HL-60 (cell line): ENCODE results near the gene CMC1.
A peak's percentile ranks its signal among the peaks of the same experiment; 100 is the strongest.

Experiments
- DNase-seq, 2 experiments: peaks; one replicate each; pipeline ENCODE4 v3.0.0-alpha.2; 2010 to 2020; ENCODE audit warnings: low read depth in 1 of 2, low spot score in 1 of 2
- H3K27ac ChIP-seq: fragments of 250-450 bp; sonication (Bioruptor Pico); replicated peaks from 2 replicates; pipeline ENCODE4 v1.5.1; 2020; ENCODE audit warnings: mild to moderate bottlenecking, moderate library complexity
- H3K27me3 ChIP-seq: fragments of 250-450 bp; sonication (Bioruptor Pico); 2 replicates; pipeline ENCODE4 v1.5.1; 2021; ENCODE audit warnings: mild to moderate bottlenecking, moderate library complexity; ENCODE audit not compliant: insufficient read depth, poor library complexity, severe bottlenecking
- H3K4me3 ChIP-seq: replicated peaks from 2 replicates; pipeline ENCODE4 v1.5.1; 2011; ENCODE audit warnings: mild to moderate bottlenecking, control low read depth, low read length; ENCODE audit not compliant: insufficient read depth
- CTCF ChIP-seq: IDR thresholded peaks from one replicate; pipeline ENCODE4 v1.5.1; 2011; ENCODE audit warnings: low read length, control low read depth, inconsistent platforms; ENCODE audit not compliant: insufficient read depth
- GABPA ChIP-seq: IDR thresholded peaks from 2 replicates; pipeline ENCODE4 v1.6.1; 2012; ENCODE audit warnings: low read depth
- POLR2AphosphoS5 ChIP-seq: IDR thresholded peaks from 2 replicates; pipeline ENCODE4 v1.6.1; 2012; ENCODE audit warnings: low read depth
- REST ChIP-seq: IDR thresholded peaks from 2 replicates; pipeline ENCODE4 v1.6.1; 2012; ENCODE audit warnings: low read depth; ENCODE audit not compliant: insufficient replicate concordance
- SPI1 ChIP-seq: IDR thresholded peaks from 2 replicates; pipeline ENCODE4 v1.6.1; 2012; ENCODE audit warnings: low read depth, mild to moderate bottlenecking, borderline replicate concordance

The CMC1 gene

GRCh38 chr3:28322464-28322863, 81.0 kb downstream of the CMC1 start:
- Histone ChIP-seq H3K4me3 (no peak overlapping the region), H3K27ac (no peak overlapping the region), H3K27me3 (no peaks in the 10 kb centered on the region)
- no peak for DNase-seq
- no peak for TF ChIP-seq SPI1
- TF ChIP-seq CTCF, result no peak
- TF ChIP-seq GABPA, result no peak
- no peak for TF ChIP-seq REST
- no peak for TF ChIP-seq POLR2AphosphoS5

GRCh38 chr3:28326458-28326926, 85.1 kb downstream of the CMC1 start:
- TF ChIP-seq GABPA, result no peak
- TF ChIP-seq SPI1, result no peak
- no peak for TF ChIP-seq CTCF
- TF ChIP-seq POLR2AphosphoS5, result no peak
- no peak for TF ChIP-seq REST
- Histone ChIP-seq H3K27me3 (no peaks in the 10 kb centered on the region), H3K27ac (no peak overlapping the region), H3K4me3 (no peak overlapping the region)
- peak in 1 of 2 experiments; percentile 36 for DNase-seq

- no peaks in the 10 kb centered on the region for H3K27me3 ChIP-seq
- DNase-seq, result no peak
- TF ChIP-seq CTCF (peak; percentile 27), GABPA (no peak)
- H3K4me3 ChIP-seq, result no peak overlapping the region
- no peak overlapping the region for H3K27ac ChIP-seq
Measured at GRCh38 chr3:28328188-28329151, 87.1 kb downstream of the CMC1 start.
